ENCODE results near the gene USP22.

Gene USP22

GRCh38 chr17:20999841-21000532 is 42.8 kb downstream of the USP22 start:
- no peak for DNase-seq

GRCh38 chr17:20999044-20999573 is 43.7 kb downstream of the USP22 start:
- no peak for DNase-seq

GRCh38 chr17:20998571-20999043 is 44.2 kb downstream of the USP22 start:
- no peak for DNase-seq

GRCh38 chr17:20997711-20998570 is 44.9 kb downstream of the USP22 start:
- no peak for DNase-seq

GRCh38 chr17:20996724-20997615 is 45.8 kb downstream of the USP22 start:
- no peak for DNase-seq

GRCh38 chr17:20995873-20996723 is 46.7 kb downstream of the USP22 start:
- no peak for DNase-seq

- no peak for DNase-seq
Observed at GRCh38 chr17:20995164-20995872, 47.5 kb downstream of the USP22 start.

- no peak for DNase-seq
Observed at GRCh38 chr17:20994779-20995149, 48.0 kb downstream of the USP22 start.

GRCh38 chr17:20993863-20994778 is 48.7 kb downstream of the USP22 start:
- no peak for DNase-seq

- peak; percentile 39 to 62 for DNase-seq
Observed at GRCh38 chr17:20992987-20993862, 49.6 kb downstream of the USP22 start.

- no peak for DNase-seq
Observed at GRCh38 chr17:20992416-20992815, 50.4 kb downstream of the USP22 start.

GRCh38 chr17:20991276-20992037 is 51.4 kb downstream of the USP22 start:
- DNase-seq: no peak

GRCh38 chr17:20989991-20990855 is 52.6 kb downstream of the USP22 start:
- no peak for DNase-seq

GRCh38 chr17:20989481-20989880 is 53.3 kb downstream of the USP22 start:
- DNase-seq: no peak

GRCh38 chr17:20988896-20989295 is 53.9 kb downstream of the USP22 start:
- no peak for DNase-seq

GRCh38 chr17:20988001-20988636 is 54.7 kb downstream of the USP22 start:
- DNase-seq: no peak

- no peak for DNase-seq
Observed at GRCh38 chr17:20987511-20987910, 55.3 kb downstream of the USP22 start.

All from SHP77 (cell line).